ENCODE data around the gene QKI. TPM values are rescaled to one million over a fixed set of nuclear protein-coding genes. Genes with fewer than 3 reads are reported as not detected.

QKI gene
- total RNA-seq, 1 donor from 2014 or later, result 290 TPM

- H3K4me3 Mint-ChIP-seq (ENCODE audit: unreplicated experiment), result no peak overlapping the region
Observed at GRCh38 chr6:163543321-163543720, 128.8 kb downstream of the QKI start.

GRCh38 chr6:163545370-163545769 lies 130.9 kb downstream of the QKI start:
- peaks cover 19% of the 10 kb centered on the region for H3K4me1 Mint-ChIP-seq (ENCODE audit: unreplicated experiment)
- H3K27me3 Mint-ChIP-seq (ENCODE audit: unreplicated experiment), result no peaks in the 10 kb centered on the region
- H3K9me3 Mint-ChIP-seq (ENCODE audit: unreplicated experiment), result no peaks in the 10 kb centered on the region
- DNase-seq (ENCODE audit: extremely low spot score, unreplicated experiment), result no peak
- no peak for TF ChIP-seq CTCF (IDR thresholded peaks at IDR 0.05)
- peaks cover 31% of the 10 kb centered on the region for H3K36me3 Mint-ChIP-seq (ENCODE audit: unreplicated experiment)
- H3K27ac Mint-ChIP-seq (ENCODE audit: unreplicated experiment), result no peak overlapping the region
- H3K4me3 Mint-ChIP-seq (ENCODE audit: unreplicated experiment), result no peak overlapping the region

More at GRCh38 chr6:163543321-163543720, 128.8 kb downstream of the QKI start:
- TF ChIP-seq CTCF (IDR thresholded peaks at IDR 0.05), result no peak
- Mint-ChIP-seq H3K36me3 (ENCODE audit: unreplicated experiment) (peaks cover 27% of the 10 kb centered on the region), H3K27me3 (ENCODE audit: unreplicated experiment) (no peaks in the 10 kb centered on the region), H3K4me1 (ENCODE audit: unreplicated experiment) (peaks cover 30% of the 10 kb centered on the region), H3K27ac (ENCODE audit: unreplicated experiment) (no peak overlapping the region), H3K9me3 (ENCODE audit: unreplicated experiment) (no peaks in the 10 kb centered on the region)
- no peak for DNase-seq (ENCODE audit: extremely low spot score, unreplicated experiment)

GRCh38 chr6:163547287-163547686 lies 132.8 kb downstream of the QKI start:
- DNase-seq (ENCODE audit: extremely low spot score, unreplicated experiment), result no peak
- Mint-ChIP-seq H3K9me3 (ENCODE audit: unreplicated experiment) (no peaks in the 10 kb centered on the region), H3K27ac (ENCODE audit: unreplicated experiment) (no peak overlapping the region), H3K36me3 (ENCODE audit: unreplicated experiment) (peaks cover 41% of the 10 kb centered on the region), H3K4me1 (ENCODE audit: unreplicated experiment) (peaks cover 13% of the 10 kb centered on the region), H3K27me3 (ENCODE audit: unreplicated experiment) (no peaks in the 10 kb centered on the region), H3K4me3 (ENCODE audit: unreplicated experiment) (no peak overlapping the region)
- no peak for TF ChIP-seq CTCF (IDR thresholded peaks at IDR 0.05)

- no peaks in the 10 kb centered on the region for H3K27me3 Mint-ChIP-seq (ENCODE audit: unreplicated experiment)
- H3K9me3 Mint-ChIP-seq (ENCODE audit: unreplicated experiment), result no peaks in the 10 kb centered on the region
- H3K4me1 Mint-ChIP-seq (ENCODE audit: unreplicated experiment), result peaks cover 12% of the 10 kb centered on the region
- no peak for TF ChIP-seq CTCF (IDR thresholded peaks at IDR 0.05)
- peaks cover 38% of the 10 kb centered on the region for H3K36me3 Mint-ChIP-seq (ENCODE audit: unreplicated experiment)
- no peak overlapping the region for H3K4me3 Mint-ChIP-seq (ENCODE audit: unreplicated experiment)
- DNase-seq (ENCODE audit: extremely low spot score, unreplicated experiment), result no peak
- no peak overlapping the region for H3K27ac Mint-ChIP-seq (ENCODE audit: unreplicated experiment)
Observed at GRCh38 chr6:163548624-163549023, 134.1 kb downstream of the QKI start.

- Mint-ChIP-seq H3K36me3 (ENCODE audit: unreplicated experiment) (peaks cover 61% of the 10 kb centered on the region), H3K27ac (ENCODE audit: unreplicated experiment) (no peak overlapping the region), H3K4me3 (ENCODE audit: unreplicated experiment) (no peak overlapping the region), H3K4me1 (ENCODE audit: unreplicated experiment) (peaks cover 10% of the 10 kb centered on the region), H3K9me3 (ENCODE audit: unreplicated experiment) (peaks cover 5% of the 10 kb centered on the region), H3K27me3 (ENCODE audit: unreplicated experiment) (no peaks in the 10 kb centered on the region)
- DNase-seq (ENCODE audit: extremely low spot score, unreplicated experiment), result no peak
- TF ChIP-seq CTCF (IDR thresholded peaks at IDR 0.05), result no peak
Observed at GRCh38 chr6:163554032-163554431, 139.5 kb downstream of the QKI start.

All from osteocyte (in vitro differentiated cells).